Smooth muscle cell (in vitro differentiated cells): ENCODE results near the gene FMOD. TPM values are rescaled to one million over a fixed set of nuclear protein-coding genes. Genes with fewer than 3 reads are reported as not detected.

Experiments used
- DNase-seq: peaks from one replicate; lab custom pipeline; 2025; ENCODE audit not compliant: unreplicated experiment; lab: John Stamatoyannopoulos, UW
- H2AFZ ChIP-seq: fragments of 200-600 bp; sonication (generic); 2 replicates; pipeline ENCODE4 v1.6.0; 2016; ENCODE audit warnings: antibody characterized with exemption, low read depth, mild to moderate bottlenecking
- H3F3A ChIP-seq: fragments of 200-600 bp; sonication (generic); 2 replicates; pipeline ENCODE4 v1.6.0; 2017; ENCODE audit warnings: antibody characterized with exemption, low read depth
- H3K27ac ChIP-seq: fragments of 200-600 bp; sonication (generic); 2 replicates; pipeline ENCODE4 v1.5.1; 2016; ENCODE audit warnings: low read depth, mild to moderate bottlenecking
- H3K27me3 ChIP-seq: fragments of 200-600 bp; sonication (generic); 2 replicates; pipeline ENCODE4 v1.6.1; 2016; ENCODE audit warnings: low read depth, mild to moderate bottlenecking
- H3K36me3 ChIP-seq: fragments of 200-600 bp; sonication (generic); 2 replicates; pipeline ENCODE4 v1.5.1; 2016; ENCODE audit warnings: low read depth
- H3K4me1 ChIP-seq: fragments of 200-600 bp; sonication (generic); 2 replicates; pipeline ENCODE4 v1.5.1; 2016; ENCODE audit warnings: low read depth
- H3K4me2 ChIP-seq: fragments of 200-600 bp; sonication (generic); 2 replicates; pipeline ENCODE4 v1.6.0; 2016; ENCODE audit warnings: mild to moderate bottlenecking
- H3K4me3 ChIP-seq: fragments of 200-600 bp; sonication (generic); 2 replicates; pipeline ENCODE4 v1.5.1; 2016; ENCODE audit warnings: mild to moderate bottlenecking
- H3K79me2 ChIP-seq: fragments of 200-600 bp; sonication (generic); 2 replicates; pipeline ENCODE4 v1.6.0; 2016; ENCODE audit warnings: low read depth, mild to moderate bottlenecking
- H3K9ac ChIP-seq: fragments of 200-600 bp; sonication (generic); 2 replicates; pipeline ENCODE4 v1.6.0; 2016; ENCODE audit warnings: low read depth
- H3K9me3 ChIP-seq: fragments of 200-600 bp; sonication (generic); replicated peaks from 2 replicates; pipeline ENCODE4 v1.5.1; 2016; ENCODE audit warnings: low read depth
- H4K20me1 ChIP-seq: fragments of 200-600 bp; sonication (generic); 2 replicates; pipeline ENCODE4 v1.6.0; 2016; ENCODE audit warnings: low read depth
- CTCF ChIP-seq: fragments of 200-600 bp; sonication (generic); IDR thresholded peaks from 2 replicates; pipeline ENCODE4 v1.5.1; 2017; ENCODE audit warnings: borderline replicate concordance, mild to moderate bottlenecking, antibody characterized with exemption; ENCODE audit not compliant: insufficient read depth, poor library complexity, severe bottlenecking
- WGBS: methylation state at CpG from one replicate; pipeline ENCODE4 v1.1.7; 2016; ENCODE audit warnings: low lambda C conversion rate; 5-methylcytosine and 5-hydroxymethylcytosine counted together
- polyA plus RNA-seq: library from polyadenylated mRNA; unstranded; fragments of >200 nt; fragmentation: Nextera tagmentation; extraction: Ambion mirVana; gene quantifications from 2 replicates; pipeline ENCODE4 v1.2.1, GENCODE V29; 2016
- total RNA-seq: library from RNA; depleted of rRNA; stranded (reverse); fragments of >200 nt; gene quantifications from 2 replicates; pipeline ENCODE4 v1.2.3, GENCODE V29; 2014

The FMOD gene
- total and polyA plus RNA-seq, 2 experiments from 2014 or later = 247 to 369 TPM

GRCh38 chr1:203364094-203364801 is 13.3 kb upstream of the FMOD start:
- H3K4me1 ChIP-seq = peaks cover 30% of the 10 kb centered on the region
- peak overlapping the region; percentile 49 for H3K9ac ChIP-seq
- WGBS = 13% methylated on average over 13 of the region's 13 CpGs

GRCh38 chr1:203362720-203363025 is 11.8 kb upstream of the FMOD start:
- Histone ChIP-seq H3K36me3 (no peaks in the 10 kb centered on the region), H3K4me3 (no peak overlapping the region), H3K27ac (peak overlapping the region; percentile 56), H3F3A (peaks cover 15% of the 10 kb centered on the region), H3K27me3 (no peaks in the 10 kb centered on the region), H4K20me1 (no peaks in the 10 kb centered on the region), H3K4me1 (peaks cover 30% of the 10 kb centered on the region), H3K79me2 (no peaks in the 10 kb centered on the region), H3K9ac (no peak overlapping the region), H3K4me2 (peak overlapping the region; percentile 42), H2AFZ (no peak overlapping the region), H3K9me3 (no peaks in the 10 kb centered on the region)
- TF ChIP-seq CTCF = no peak
- DNase-seq = no peak

More at GRCh38 chr1:203364094-203364801, 13.3 kb upstream of the FMOD start:
- Histone ChIP-seq H3K36me3 (no peaks in the 10 kb centered on the region), H3K4me2 (peak overlapping the region; percentile 72), H3K79me2 (no peaks in the 10 kb centered on the region), H3K27me3 (no peaks in the 10 kb centered on the region), H3K4me3 (no peak overlapping the region), H4K20me1 (no peaks in the 10 kb centered on the region), H3F3A (peaks cover 15% of the 10 kb centered on the region), H3K9me3 (no peaks in the 10 kb centered on the region), H3K27ac (peak overlapping the region; percentile 89), H2AFZ (peak overlapping the region; percentile 38)
- peak; percentile 20 for DNase-seq
- TF ChIP-seq CTCF = no peak

DNA sequence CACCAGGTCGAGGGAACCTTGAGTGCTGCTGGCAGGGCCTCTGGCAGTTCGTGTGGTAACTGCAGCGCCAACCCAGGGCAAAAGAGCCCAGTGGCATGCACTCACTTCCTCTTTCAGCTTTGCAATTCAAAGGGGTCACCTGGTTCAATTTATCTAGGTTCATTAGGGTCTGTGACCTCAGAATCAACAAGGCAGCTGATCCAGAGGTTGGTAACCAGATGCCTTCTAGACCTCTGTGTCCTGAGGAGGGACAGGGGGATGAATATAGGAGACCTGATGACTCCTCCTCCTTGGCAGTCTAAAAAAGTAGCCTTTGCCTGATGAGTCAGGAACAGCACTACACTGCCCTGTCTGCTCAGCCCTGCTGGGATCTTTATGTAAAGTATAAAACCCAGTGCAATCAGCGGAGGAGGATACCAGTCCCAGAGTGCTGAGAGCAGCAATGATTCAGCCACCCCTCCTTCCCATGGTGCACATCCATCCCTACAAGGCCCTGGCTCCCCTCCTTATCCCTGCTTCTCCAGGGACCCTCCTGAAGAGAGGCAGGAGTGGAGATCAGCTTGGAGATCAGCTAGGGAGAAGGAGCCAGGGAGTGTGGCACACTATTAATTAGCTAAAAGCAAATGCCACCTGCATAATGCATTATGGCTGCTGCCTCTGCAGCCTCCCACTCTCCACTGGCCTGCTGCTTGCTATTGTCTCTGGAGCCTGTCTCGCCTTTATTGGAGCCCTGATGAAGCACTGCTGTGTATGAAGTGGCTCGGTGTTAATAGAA is 11.2 kb upstream of the FMOD start:
- Histone ChIP-seq H3K4me3 (no peak overlapping the region), H4K20me1 (no peaks in the 10 kb centered on the region), H3K79me2 (no peaks in the 10 kb centered on the region), H3K27me3 (no peaks in the 10 kb centered on the region), H2AFZ (no peak overlapping the region), H3F3A (peaks cover 15% of the 10 kb centered on the region), H3K4me1 (peaks cover 30% of the 10 kb centered on the region), H3K9ac (no peak overlapping the region), H3K36me3 (no peaks in the 10 kb centered on the region), H3K9me3 (no peaks in the 10 kb centered on the region), H3K27ac (peak overlapping the region; percentile 85), H3K4me2 (peak overlapping the region; percentile 42)
- no peak for TF ChIP-seq CTCF
- WGBS = 47% methylated on average over 6 of the region's 6 CpGs
- no peak for DNase-seq
